ENCODE measurements around the gene KLK7.

DNA sequence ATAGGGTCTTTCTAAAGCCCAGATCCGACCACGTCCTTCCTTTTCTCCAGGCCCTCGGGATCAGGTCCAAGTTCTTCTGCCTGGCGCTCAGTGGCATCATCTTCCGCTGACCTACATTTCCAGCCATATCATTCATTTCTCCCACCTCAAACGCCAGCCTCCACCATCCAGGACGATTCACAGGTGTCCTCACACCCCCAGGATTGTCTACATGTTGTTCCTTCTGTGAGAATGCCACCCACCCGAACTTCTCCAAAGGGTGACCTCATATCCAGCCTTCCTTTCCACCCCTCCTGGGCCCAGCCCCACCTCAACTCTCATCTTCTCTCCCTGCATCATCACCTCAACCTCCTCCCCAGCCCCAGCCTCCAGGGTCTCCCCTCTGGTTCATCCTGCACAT is 26.1 kb downstream of the KLK7 start:
- TF ChIP-seq IKZF1 (conservative IDR thresholded peaks at IDR 0.05) (no peak), MXI1 (IDR thresholded peaks at IDR 0.05; ENCODE audit: low read depth, low read length) (no peak), CREM (IDR thresholded peaks at IDR 0.05; ENCODE audit: low read depth) (no peak), LARP7 (IDR thresholded peaks at IDR 0.05) (no peak), SMARCA5 (IDR thresholded peaks at IDR 0.05) (no peak)
- TF ChIP-seq, protein P1, sequence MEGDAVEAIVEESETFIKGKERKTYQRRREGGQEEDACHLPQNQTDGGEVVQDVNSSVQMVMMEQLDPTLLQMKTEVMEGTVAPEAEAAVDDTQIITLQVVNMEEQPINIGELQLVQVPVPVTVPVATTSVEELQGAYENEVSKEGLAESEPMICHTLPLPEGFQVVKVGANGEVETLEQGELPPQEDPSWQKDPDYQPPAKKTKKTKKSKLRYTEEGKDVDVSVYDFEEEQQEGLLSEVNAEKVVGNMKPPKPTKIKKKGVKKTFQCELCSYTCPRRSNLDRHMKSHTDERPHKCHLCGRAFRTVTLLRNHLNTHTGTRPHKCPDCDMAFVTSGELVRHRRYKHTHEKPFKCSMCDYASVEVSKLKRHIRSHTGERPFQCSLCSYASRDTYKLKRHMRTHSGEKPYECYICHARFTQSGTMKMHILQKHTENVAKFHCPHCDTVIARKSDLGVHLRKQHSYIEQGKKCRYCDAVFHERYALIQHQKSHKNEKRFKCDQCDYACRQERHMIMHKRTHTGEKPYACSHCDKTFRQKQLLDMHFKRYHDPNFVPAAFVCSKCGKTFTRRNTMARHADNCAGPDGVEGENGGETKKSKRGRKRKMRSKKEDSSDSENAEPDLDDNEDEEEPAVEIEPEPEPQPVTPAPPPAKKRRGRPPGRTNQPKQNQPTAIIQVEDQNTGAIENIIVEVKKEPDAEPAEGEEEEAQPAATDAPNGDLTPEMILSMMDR (IDR thresholded peaks at IDR 0.05 in 2 of 3, conservative IDR thresholded peaks at IDR 0.05 in 1 of 3; ENCODE audit: control insufficient read depth in 2 of 3, extremely low read depth in 1 of 3, insufficient read depth in 1 of 3, low read depth in 3 of 3, low read length in 3 of 3): no peak
